Upper lobe of left lung (tissue), 6 donors: ENCODE results near the gene SMAP2. TPM values are rescaled to one million over a fixed set of nuclear protein-coding genes. Genes with fewer than 3 reads are reported as not detected.

Experiments
- ATAC-seq, 2 donors: fragments of 200-7000 bp; cut with Tn5 transposase; one replicate each; pipeline ENCODE4 v1.9.1; 2022; ENCODE audit warnings: mild to moderate bottlenecking in 2 of 2, moderate library complexity in 2 of 2; ENCODE audit not compliant: low FRiP score in 2 of 2
- DNase-seq, 2 donors: peaks; one replicate each; pipeline ENCODE4 v3.0.0-alpha.2; 2019 to 2020
- H3K27ac ChIP-seq, 4 donors: fragments of 200-600 bp; sonication (generic); one replicate each; pipeline ENCODE4 v1.5.1; 2016 to 2019
- H3K27me3 ChIP-seq, 4 donors: fragments of 200-600 bp; sonication (generic); one replicate each; pipeline ENCODE4 v1.5.1; 2017 to 2019
- H3K36me3 ChIP-seq, 4 donors: fragments of 200-600 bp; sonication (generic); one replicate each; pipeline ENCODE4 v1.5.1; 2016 to 2019
- H3K4me1 ChIP-seq, 4 donors: fragments of 200-600 bp; sonication (generic); one replicate each; pipeline ENCODE4 v1.5.1; 2018 to 2019
- H3K4me3 ChIP-seq, 4 donors: fragments of 200-600 bp; sonication (generic); one replicate each; pipeline ENCODE4 v1.5.1; 2017 to 2019; ENCODE audit warnings: mild to moderate bottlenecking in 2 of 4, moderate library complexity in 1 of 4
- H3K9me3 ChIP-seq, 4 donors: fragments of 200-600 bp; sonication (generic); one replicate each; pipeline ENCODE4 v1.5.1; 2018 to 2019
- EP300 ChIP-seq, 4 donors: sonication (generic); formaldehyde crosslinking; IDR thresholded peaks; one replicate each; pipeline ENCODE4 v1.5.1; 2017; ENCODE audit warnings: antibody characterized with exemption in 4 of 4, control low read depth in 2 of 4
- POLR2A ChIP-seq, 4 donors: fragments of 450-650 bp; IDR thresholded peaks; one replicate each; pipeline ENCODE4 v1.5.1; 2016 to 2017; ENCODE audit warnings: antibody characterized with exemption in 4 of 4, mild to moderate bottlenecking in 2 of 4
- POLR2AphosphoS5 ChIP-seq, 2 donors: sonication (generic); formaldehyde crosslinking; IDR thresholded peaks; one replicate each; pipeline ENCODE4 v1.5.1; 2017; ENCODE audit warnings: antibody characterized with exemption in 2 of 2
- WGBS, 2 donors: methylation state at CpG; one replicate each; pipeline ENCODE4 v1.1.5; 2017 to 2018; 5-methylcytosine and 5-hydroxymethylcytosine counted together
- total RNA-seq, 6 donors: library from RNA; depleted of rRNA in 4 of 6; stranded (reverse); fragments of >200 nt in 4 of 6; gene quantifications; one replicate each; pipeline versions ENCODE4 v1.1.0 to v1.2.1, GENCODE V29; 2016 to 2021
- TF ChIP-seq, protein P1 (sequence below), 6 experiments: fragments of 450-650 bp in 4 of 6; fragments of 200-600 bp in 2 of 6; sonication (generic) in 2 of 6; IDR thresholded peaks; one replicate each; pipeline ENCODE4 v1.5.1; 2016 to 2019; ENCODE audit warnings: antibody characterized with exemption in 6 of 6
- donor health status: DM: no; HTN: no; CAD: no; lungs with moderate emphysema.
- donor health status: DM: no; HTN: yes; CAD: no; lungs with severe emphysema.

SMAP2 gene
- total RNA-seq, 6 donors from 2014 or later: 68.7 to 95.3 (median 72.2) TPM

GRCh38 chr1:40361201-40361600 lies 12.3 kb upstream of the SMAP2 start:
- DNase-seq: no peak
- WGBS, 2 donors: 88% methylated on average over 1 of the region's 1 CpG; no CpG with 5 or more reads in 1 of the 2 donors
- no peaks in the 10 kb centered on the region for H3K36me3 ChIP-seq
- no peak for TF ChIP-seq POLR2A (IDR thresholded peaks at IDR 0.05)
- no peak for ATAC-seq
- H3K4me1 ChIP-seq: no peaks in the 10 kb centered on the region
- peaks cover 0 to 9% (median 7%) of the 10 kb centered on the region in 4 donors for H3K9me3 ChIP-seq
- no peaks in the 10 kb centered on the region for H3K27me3 ChIP-seq
- no peak overlapping the region for H3K4me3 ChIP-seq
- H3K27ac ChIP-seq: no peak overlapping the region

DNA sequence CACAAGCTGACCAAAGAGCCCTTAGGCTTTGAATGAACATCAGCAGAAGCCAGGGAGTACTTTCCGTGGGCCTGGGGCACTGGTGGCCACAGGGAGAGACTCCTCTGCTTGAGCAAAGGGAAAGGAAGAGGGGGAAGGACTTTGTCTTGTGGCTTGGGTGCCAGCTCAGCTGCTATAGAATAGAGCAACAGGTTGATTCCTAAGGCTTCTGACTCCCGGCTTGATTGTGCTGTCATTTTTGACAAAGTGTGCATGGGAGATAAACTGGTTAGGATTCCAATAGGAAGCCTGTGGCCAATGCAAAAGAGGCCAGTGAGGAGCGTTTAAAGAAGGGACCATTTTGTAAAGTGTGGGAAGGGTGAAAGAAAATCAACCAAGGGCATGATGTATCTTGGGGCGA lies 11.9 kb upstream of the SMAP2 start:
- 88 to 93% methylated on average over 3 to 4 of the region's 4 CpGs for whole genome bisulfite sequencing, 2 donors
- no peaks in the 10 kb centered on the region for H3K4me1 ChIP-seq
- TF ChIP-seq POLR2A (IDR thresholded peaks at IDR 0.05): no peak
- TF ChIP-seq, protein P1, sequence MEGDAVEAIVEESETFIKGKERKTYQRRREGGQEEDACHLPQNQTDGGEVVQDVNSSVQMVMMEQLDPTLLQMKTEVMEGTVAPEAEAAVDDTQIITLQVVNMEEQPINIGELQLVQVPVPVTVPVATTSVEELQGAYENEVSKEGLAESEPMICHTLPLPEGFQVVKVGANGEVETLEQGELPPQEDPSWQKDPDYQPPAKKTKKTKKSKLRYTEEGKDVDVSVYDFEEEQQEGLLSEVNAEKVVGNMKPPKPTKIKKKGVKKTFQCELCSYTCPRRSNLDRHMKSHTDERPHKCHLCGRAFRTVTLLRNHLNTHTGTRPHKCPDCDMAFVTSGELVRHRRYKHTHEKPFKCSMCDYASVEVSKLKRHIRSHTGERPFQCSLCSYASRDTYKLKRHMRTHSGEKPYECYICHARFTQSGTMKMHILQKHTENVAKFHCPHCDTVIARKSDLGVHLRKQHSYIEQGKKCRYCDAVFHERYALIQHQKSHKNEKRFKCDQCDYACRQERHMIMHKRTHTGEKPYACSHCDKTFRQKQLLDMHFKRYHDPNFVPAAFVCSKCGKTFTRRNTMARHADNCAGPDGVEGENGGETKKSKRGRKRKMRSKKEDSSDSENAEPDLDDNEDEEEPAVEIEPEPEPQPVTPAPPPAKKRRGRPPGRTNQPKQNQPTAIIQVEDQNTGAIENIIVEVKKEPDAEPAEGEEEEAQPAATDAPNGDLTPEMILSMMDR (IDR thresholded peaks at IDR 0.05): no peak

DNA sequence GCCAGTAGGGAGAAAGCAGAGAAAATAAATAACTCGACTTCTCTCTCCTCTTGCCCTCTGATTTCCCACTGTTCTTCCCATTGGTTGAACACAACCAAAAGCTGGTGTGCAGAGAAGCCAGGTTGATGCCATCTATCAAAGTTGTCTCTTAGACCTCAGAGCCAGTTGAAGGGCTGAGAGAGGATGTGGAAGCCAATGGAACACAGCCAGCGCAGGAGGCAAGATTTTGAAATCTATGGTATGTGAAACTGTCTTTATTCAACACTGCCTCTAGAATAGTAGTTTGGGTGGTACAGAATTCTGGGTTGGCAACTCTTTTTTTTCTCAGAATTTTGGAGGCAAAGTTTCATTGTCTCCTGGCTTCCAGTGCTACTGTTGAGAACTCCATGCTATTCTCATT lies 11.3 kb upstream of the SMAP2 start:
- no peaks in the 10 kb centered on the region for H3K36me3 ChIP-seq
- peaks cover 0 to 9% (median 7%) of the 10 kb centered on the region in 4 donors for H3K9me3 ChIP-seq
- no peaks in the 10 kb centered on the region for H3K27me3 ChIP-seq
- TF ChIP-seq, protein P1 (IDR thresholded peaks at IDR 0.05): no peak
- TF ChIP-seq EP300 (IDR thresholded peaks at IDR 0.05) (no peak), POLR2A (IDR thresholded peaks at IDR 0.05) (no peak), POLR2AphosphoS5 (IDR thresholded peaks at IDR 0.05) (no peak)
- ATAC-seq: no peak
- no peak for DNase-seq
- no peak overlapping the region for H3K27ac ChIP-seq
- no peaks in the 10 kb centered on the region for H3K4me1 ChIP-seq
- H3K4me3 ChIP-seq: no peak overlapping the region
- 80 to 84% methylated on average over 2 of the region's 2 CpGs for WGBS, 2 donors

More for the DNA sequence above, 11.9 kb upstream of the SMAP2 start:
- no peak for DNase-seq
- no peak for ATAC-seq
- Histone ChIP-seq H3K4me3 (no peak overlapping the region), H3K27me3 (no peaks in the 10 kb centered on the region), H3K36me3 (no peaks in the 10 kb centered on the region), H3K9me3 (peaks cover 0 to 9% (median 7%) of the 10 kb centered on the region in 4 donors), H3K27ac (no peak overlapping the region)

GRCh38 chr1:40362699-40363098 lies 10.8 kb upstream of the SMAP2 start:
- peaks cover 0 to 5% (median 4%) of the 10 kb centered on the region in 4 donors for H3K9me3 ChIP-seq
- H3K36me3 ChIP-seq: no peaks in the 10 kb centered on the region
- H3K27ac ChIP-seq: no peak overlapping the region
- H3K4me3 ChIP-seq: no peak overlapping the region
- 63 to 69% methylated on average over 2 of the region's 2 CpGs for WGBS, 2 donors
- DNase-seq (no peak), ATAC-seq (no peak)
- TF ChIP-seq POLR2AphosphoS5 (IDR thresholded peaks at IDR 0.05): no peak
- no peak for TF ChIP-seq EP300 (IDR thresholded peaks at IDR 0.05)
- TF ChIP-seq, protein P1 (IDR thresholded peaks at IDR 0.05): no peak
- no peaks in the 10 kb centered on the region for H3K27me3 ChIP-seq
- H3K4me1 ChIP-seq: no peaks in the 10 kb centered on the region

GRCh38 chr1:40363721-40364120 lies 9.8 kb upstream of the SMAP2 start:
- Histone ChIP-seq H3K27ac (no peak overlapping the region), H3K9me3 (peaks cover 0 to 4% (median 4%) of the 10 kb centered on the region in 4 donors), H3K36me3 (no peaks in the 10 kb centered on the region), H3K27me3 (no peaks in the 10 kb centered on the region), H3K4me1 (no peaks in the 10 kb centered on the region), H3K4me3 (no peak overlapping the region)
- DNase-seq: no peak
- no peak for ATAC-seq
- no peak for TF ChIP-seq POLR2A (IDR thresholded peaks at IDR 0.05)
- WGBS, 2 donors: 53 to 61% methylated on average over 2 of the region's 2 CpGs

DNA sequence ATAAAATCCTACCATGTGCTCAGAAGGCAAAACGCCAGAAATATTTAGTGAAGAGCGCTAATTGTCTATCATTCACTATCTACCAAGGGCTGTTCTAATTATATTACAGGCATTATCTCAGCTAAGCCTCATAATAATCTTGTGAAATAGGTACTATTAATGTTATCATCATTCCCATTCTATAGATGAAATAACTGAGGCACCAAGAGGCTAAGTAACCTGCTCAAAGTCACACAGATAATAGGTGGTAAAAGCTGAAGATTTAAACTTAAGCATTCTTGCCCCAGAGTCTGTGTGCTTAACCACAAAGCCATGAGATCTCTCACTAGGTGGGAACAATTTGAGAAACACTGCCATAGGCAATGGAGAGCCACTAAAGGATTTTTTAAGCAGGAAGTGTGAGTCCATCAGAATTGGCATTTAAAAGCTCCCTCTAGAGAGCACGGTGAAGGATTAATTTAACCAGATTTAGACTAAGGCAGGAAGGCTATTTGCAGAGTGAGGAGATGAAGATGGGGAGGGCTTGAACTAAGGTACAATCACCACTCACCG lies 1.7 kb upstream of the SMAP2 start:
- no peak for DNase-seq
- WGBS, 2 donors: 66 to 68% methylated on average over 4 of the region's 4 CpGs

More for the DNA sequence above, 1.7 kb upstream of the SMAP2 start:
- no peak for ATAC-seq
- H3K36me3 ChIP-seq: no peaks in the 10 kb centered on the region
- H3K27ac ChIP-seq: no peak overlapping the region
- no peak overlapping the region for H3K4me3 ChIP-seq
- H3K27me3 ChIP-seq: no peaks in the 10 kb centered on the region
- H3K4me1 ChIP-seq: peaks cover 10 to 20% (median 10%) of the 10 kb centered on the region in 4 donors
- TF ChIP-seq POLR2AphosphoS5 (IDR thresholded peaks at IDR 0.05) (no peak), POLR2A (IDR thresholded peaks at IDR 0.05) (no peak), EP300 (IDR thresholded peaks at IDR 0.05) (no peak)
- TF ChIP-seq, protein P1 (IDR thresholded peaks at IDR 0.05): no peak
- no peaks in the 10 kb centered on the region for H3K9me3 ChIP-seq
